ENCODE data around the gene NTN3.
"Not testable (repeated sequence)": the region's sequence is repeated elsewhere in the genome, so short reads cannot be mapped to it uniquely, and the experiment has no call there.

NTN3 gene

DNA sequence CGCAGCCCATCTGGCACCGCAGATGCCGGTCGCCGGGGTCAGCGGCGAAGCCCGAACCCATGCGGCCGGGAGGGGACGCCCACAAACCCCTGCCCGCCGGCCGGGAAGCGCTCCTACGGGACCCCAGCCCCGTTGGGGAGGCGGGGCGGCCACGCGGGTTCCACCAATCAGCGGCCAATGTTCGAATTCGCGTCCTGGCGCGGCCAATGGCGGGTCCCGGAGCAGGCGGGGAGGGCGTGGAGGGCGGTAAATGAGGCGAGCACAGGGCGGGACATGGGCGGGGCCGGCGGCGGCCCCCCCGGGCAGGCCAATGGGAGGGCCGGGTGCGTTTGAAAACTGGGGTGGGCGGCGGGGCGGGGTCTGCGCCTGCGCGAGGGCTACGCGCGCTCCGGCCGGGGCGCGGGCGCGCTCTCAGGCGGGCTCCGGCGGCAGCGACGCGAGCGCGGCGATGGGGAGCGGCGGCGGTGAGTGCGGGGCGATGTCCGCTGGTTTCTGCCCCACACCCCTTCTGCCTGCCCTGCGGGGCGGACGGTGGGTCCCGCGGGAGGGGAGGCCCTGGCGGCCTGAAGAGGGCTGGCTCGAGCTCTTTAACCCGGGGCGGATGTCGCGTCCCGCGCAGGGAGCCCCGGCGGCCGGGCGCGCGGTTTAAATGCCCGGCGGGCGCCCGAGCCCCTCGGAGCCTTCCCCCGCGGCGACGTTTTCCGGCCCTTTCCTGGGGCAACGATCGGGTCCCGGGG, 41.9 kb upstream of the NTN3 start, which contains the start of gene CCNF:
Gene CCNF, plus strand, starts transcription at position 414 of the 737 bp plus-strand sequence. Its CDS starts 35 bp downstream, at position 449.
- no peaks in the 10 kb centered on the region for H3K9me3 ChIP-seq (ENCODE audit: insufficient read depth, low read depth, low read length)
- WGBS: under 1% methylated on average over 103 of the region's 103 CpGs
- 0 out of 2 replicates have a peak, but pooled peaks cover 5% of the 10 kb centered on the region for H3K4me1 ChIP-seq (ENCODE audit: insufficient read depth, low read length)
- H3K4me3 ChIP-seq (ENCODE audit: low read length): peak within 1 kb of the TSS; percentile 88
- H3K36me3 ChIP-seq (ENCODE audit: insufficient read depth, low read length): peaks cover 36% of the 10 kb centered on the region
- H3K27ac ChIP-seq (ENCODE audit: low read depth, low read length): peak within 1 kb of the TSS; percentile 74
- peak within 1 kb of the TSS; percentile 88 for H3K9ac ChIP-seq (ENCODE audit: low read depth, low read length)
- no peaks in the 10 kb centered on the region for H3K27me3 ChIP-seq (ENCODE audit: insufficient read depth, low read length)

DNA sequence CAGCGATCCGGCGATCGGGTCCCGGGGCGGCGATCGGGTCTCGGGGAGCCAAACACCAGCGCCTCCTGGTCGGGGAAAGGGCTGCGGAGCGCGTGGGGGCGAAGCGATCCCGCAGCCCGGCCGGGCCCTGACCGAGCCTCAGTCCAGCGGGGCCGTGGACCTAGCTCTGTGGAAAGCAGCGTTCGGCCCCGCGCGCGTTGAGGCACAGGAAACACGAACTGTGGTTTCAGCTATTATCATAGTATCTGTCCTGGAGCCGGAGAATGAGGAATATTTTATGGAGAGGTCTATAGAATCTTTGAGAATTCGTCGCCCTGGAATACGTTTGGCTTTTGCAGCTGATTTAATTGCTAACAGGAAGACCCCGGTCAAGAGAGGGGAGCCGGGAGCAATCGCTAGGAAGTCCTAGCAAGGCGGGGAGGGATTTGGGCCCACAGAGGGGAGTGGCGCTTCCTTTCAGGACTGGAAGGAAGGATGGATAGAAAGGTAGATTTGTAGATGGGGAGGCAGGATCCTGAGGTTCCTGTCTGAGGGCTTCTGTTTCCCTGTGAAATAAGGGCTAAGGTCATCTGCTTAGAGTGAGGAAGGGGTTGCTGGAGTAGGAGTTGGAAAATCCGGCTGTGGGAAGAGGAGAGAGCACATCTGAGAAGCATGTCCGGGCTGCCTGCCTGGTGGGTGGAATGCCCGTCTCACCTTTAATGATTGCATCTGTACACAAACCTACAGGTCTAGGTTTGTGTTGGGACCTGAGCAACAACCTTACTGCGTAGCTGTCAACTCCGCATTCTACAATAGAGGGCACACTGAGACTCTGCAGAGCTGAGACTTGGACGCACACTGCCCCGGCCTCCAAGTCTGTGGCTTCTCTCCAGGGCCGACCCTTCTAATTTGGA, 41.1 kb upstream of the NTN3 start:
- peak overlapping the region; percentile 86 for H3K9ac ChIP-seq (ENCODE audit: low read depth, low read length)
- peaks cover 41% of the 10 kb centered on the region for H3K36me3 ChIP-seq (ENCODE audit: insufficient read depth, low read length)
- 0 out of 2 replicates have a peak, but pooled peaks cover 5% of the 10 kb centered on the region for H3K4me1 ChIP-seq (ENCODE audit: insufficient read depth, low read length)
- peak overlapping the region; percentile 88 for H3K4me3 ChIP-seq (ENCODE audit: low read length)
- WGBS: 8% methylated on average over 46 of the region's 46 CpGs
- no peaks in the 10 kb centered on the region for H3K27me3 ChIP-seq (ENCODE audit: insufficient read depth, low read length)
- no peaks in the 10 kb centered on the region for H3K9me3 ChIP-seq (ENCODE audit: insufficient read depth, low read depth, low read length)
- no peak overlapping the region for H3K27ac ChIP-seq (ENCODE audit: low read depth, low read length)

DNA sequence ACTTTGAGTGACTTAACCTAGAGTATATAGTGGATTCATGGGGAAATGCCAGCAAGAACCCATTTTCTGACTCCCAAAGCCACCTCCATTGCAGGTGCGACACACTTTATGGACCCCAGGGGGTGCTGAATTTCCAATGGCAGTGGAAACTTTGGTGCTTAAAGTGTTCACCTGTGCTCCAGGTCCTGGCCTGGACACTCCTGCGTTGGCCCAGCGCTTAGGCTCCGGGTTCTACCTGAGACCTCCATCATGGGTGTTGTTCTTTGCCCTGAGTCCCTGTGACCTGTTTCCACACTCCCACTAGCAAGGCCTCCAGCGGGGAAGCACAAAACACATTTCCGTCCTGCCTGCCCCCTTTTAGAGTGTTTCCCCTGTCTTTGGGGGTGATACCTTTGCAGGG, 38.8 kb upstream of the NTN3 start:
- no peak overlapping the region for H3K27ac ChIP-seq (ENCODE audit: low read depth, low read length)
- no peak overlapping the region for H3K4me3 ChIP-seq (ENCODE audit: low read length)
- no peaks in the 10 kb centered on the region for H3K27me3 ChIP-seq (ENCODE audit: insufficient read depth, low read length)
- H3K9ac ChIP-seq (ENCODE audit: low read depth, low read length): no peak overlapping the region
- 0 out of 2 replicates have a peak, but pooled peaks cover 5% of the 10 kb centered on the region for H3K4me1 ChIP-seq (ENCODE audit: insufficient read depth, low read length)
- 95% methylated on average over 6 of the region's 6 CpGs for WGBS
- H3K36me3 ChIP-seq (ENCODE audit: insufficient read depth, low read length): peaks cover 61% of the 10 kb centered on the region
- no peaks in the 10 kb centered on the region for H3K9me3 ChIP-seq (ENCODE audit: insufficient read depth, low read depth, low read length)

DNA sequence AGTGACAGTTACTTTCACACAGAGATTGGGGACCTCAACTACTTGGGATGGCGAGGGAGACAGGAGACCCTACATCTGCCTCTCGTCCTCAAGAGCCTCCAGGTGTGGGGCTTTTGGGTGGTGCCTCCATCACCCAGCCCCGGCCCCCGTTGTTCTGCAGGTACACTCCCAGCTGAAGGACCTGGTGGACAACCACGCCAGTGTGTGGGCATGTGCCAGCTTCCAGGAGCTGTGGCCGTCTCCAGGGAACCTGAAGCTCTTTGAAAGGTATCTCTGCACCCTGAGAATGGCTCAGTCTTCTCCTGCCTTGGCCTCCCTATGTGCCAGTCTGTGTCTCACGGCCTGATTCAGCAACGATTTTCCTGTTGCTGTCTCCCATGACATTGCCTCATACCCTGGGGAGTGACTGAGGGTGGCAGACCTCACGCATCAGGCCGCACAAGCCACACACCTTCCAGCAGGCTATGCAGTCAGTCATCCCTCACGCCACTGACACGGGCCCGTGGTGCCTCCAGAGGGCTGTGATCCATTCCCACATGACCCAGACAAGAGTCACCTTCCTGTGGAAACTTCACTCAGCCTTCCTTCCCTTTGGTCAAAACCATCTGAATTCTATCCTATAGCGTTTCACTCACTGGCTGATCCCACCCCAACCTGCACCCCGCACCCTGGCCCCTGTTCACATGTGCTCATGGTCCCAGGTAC, 38.1 kb upstream of the NTN3 start:
- H3K9ac ChIP-seq (ENCODE audit: low read depth, low read length): no peak overlapping the region
- no peak overlapping the region for H3K4me3 ChIP-seq (ENCODE audit: low read length)
- peaks cover 68% of the 10 kb centered on the region for H3K36me3 ChIP-seq (ENCODE audit: insufficient read depth, low read length)
- no peaks in the 10 kb centered on the region for H3K9me3 ChIP-seq (ENCODE audit: insufficient read depth, low read depth, low read length)
- no peak overlapping the region for H3K27ac ChIP-seq (ENCODE audit: low read depth, low read length)
- no peaks in the 10 kb centered on the region for H3K27me3 ChIP-seq (ENCODE audit: insufficient read depth, low read length)
- H3K4me1 ChIP-seq (ENCODE audit: insufficient read depth, low read length): 0 out of 2 replicates have a peak, but pooled peaks cover 5% of the 10 kb centered on the region
- 96% methylated on average over 15 of the region's 15 CpGs for WGBS

DNA sequence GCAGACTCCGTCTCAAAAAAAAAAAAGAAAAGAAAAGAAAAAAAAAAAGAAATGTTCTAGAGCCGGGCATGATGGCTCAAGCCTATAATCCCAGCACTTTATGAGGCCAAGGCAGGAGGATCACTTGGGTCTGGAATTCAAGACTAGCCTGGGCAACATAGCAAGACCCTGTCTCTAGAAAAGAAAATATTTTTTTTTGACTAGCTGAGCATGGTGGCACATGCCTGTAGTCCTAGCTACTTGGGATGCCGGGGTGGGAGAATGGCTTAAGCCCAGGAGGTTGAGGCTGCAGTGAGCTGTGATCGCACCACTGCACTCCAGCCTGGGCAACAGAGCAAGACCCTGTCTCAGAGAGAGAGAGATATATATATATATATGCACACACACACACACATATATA, 35.9 kb upstream of the NTN3 start:
- H3K27ac ChIP-seq (ENCODE audit: low read depth, low read length); H3K4me1 ChIP-seq (ENCODE audit: insufficient read depth, low read length): not testable (repeated sequence)
- WGBS: 83% methylated on average over 4 of the region's 4 CpGs

DNA sequence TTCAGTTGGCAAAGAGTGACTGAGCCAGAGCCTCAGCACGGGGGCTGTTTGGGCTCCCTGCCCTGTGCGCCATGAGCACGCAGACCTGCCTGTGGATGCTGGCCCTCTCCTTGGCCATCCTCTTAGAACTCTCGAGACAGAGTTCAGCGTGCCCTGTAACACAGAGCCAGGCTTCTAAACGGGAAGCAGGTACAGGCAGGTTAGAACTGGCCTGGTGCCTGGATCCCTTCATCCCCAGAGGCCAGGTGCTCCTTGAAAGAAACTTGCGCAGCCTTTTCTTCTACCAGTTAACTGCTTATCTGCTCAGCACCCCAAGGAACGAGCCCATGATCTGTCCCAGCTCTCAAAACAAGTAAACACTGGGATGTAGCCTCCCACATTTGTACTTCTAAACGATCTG, 35.0 kb upstream of the NTN3 start:
- H3K9me3 ChIP-seq (ENCODE audit: insufficient read depth, low read depth, low read length): no peaks in the 10 kb centered on the region
- WGBS: 96% methylated on average over 9 of the region's 9 CpGs
- no peak overlapping the region for H3K9ac ChIP-seq (ENCODE audit: low read depth, low read length)
- H3K4me1 ChIP-seq (ENCODE audit: insufficient read depth, low read length): no peaks in the 10 kb centered on the region
- peaks cover 91% of the 10 kb centered on the region for H3K36me3 ChIP-seq (ENCODE audit: insufficient read depth, low read length)
- H3K27ac ChIP-seq (ENCODE audit: low read depth, low read length): no peak overlapping the region
- no peaks in the 10 kb centered on the region for H3K27me3 ChIP-seq (ENCODE audit: insufficient read depth, low read length)
- no peak overlapping the region for H3K4me3 ChIP-seq (ENCODE audit: low read length)

More for the DNA sequence above, 35.9 kb upstream of the NTN3 start:
- H3K9me3 ChIP-seq (ENCODE audit: insufficient read depth, low read depth, low read length); H3K4me3 ChIP-seq (ENCODE audit: low read length); H3K9ac ChIP-seq (ENCODE audit: low read depth, low read length); H3K27me3 ChIP-seq (ENCODE audit: insufficient read depth, low read length): not testable (repeated sequence)
- H3K36me3 ChIP-seq (ENCODE audit: insufficient read depth, low read length): peaks cover 91% of the 10 kb centered on the region

DNA sequence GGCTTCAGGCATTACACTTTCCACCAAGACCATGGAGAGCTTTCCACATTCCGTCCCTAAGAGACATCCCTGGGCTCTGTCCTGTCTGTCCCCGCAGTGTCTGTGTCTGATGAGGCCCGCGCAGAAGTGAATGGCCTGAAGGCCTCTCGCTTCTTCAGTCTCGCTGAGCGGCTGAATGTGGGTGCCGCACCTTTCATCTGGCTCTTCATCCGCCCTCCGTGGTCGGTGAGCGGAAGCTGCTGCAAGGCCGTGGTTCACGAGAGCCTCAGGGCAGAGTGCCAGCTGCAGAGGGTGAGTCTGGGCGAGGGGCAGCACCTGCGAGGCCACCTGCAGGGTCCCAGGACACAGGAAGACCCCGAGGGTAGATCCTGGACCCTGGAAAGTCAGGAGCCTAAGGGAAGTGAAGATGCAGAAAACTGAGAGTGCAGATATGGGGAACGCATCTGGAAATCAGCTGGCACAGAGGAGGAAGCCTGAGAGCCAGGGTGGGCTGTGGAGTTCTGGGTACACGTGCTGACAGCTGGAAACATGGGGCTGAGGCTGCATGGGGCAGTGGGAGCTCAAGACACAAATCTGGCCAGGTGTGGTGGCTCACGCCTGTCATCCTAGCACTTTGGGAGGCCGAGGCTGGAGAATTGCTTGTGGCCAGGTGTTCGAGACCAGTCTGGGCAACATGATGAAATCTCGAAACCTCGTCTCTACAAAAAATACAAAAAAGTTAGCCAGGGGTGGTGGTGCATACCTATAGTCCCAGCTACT, 33.9 kb upstream of the NTN3 start:
- Histone ChIP-seq H3K4me1 (ENCODE audit: insufficient read depth, low read length) (no peaks in the 10 kb centered on the region), H3K9ac (ENCODE audit: low read depth, low read length) (no peak overlapping the region), H3K36me3 (ENCODE audit: insufficient read depth, low read length) (peaks cover 85% of the 10 kb centered on the region), H3K9me3 (ENCODE audit: insufficient read depth, low read depth, low read length) (no peaks in the 10 kb centered on the region), H3K27ac (ENCODE audit: low read depth, low read length) (no peak overlapping the region), H3K27me3 (ENCODE audit: insufficient read depth, low read length) (no peaks in the 10 kb centered on the region), H3K4me3 (ENCODE audit: low read length) (no peak overlapping the region)
- WGBS: 96% methylated on average over 24 of the region's 24 CpGs

DNA sequence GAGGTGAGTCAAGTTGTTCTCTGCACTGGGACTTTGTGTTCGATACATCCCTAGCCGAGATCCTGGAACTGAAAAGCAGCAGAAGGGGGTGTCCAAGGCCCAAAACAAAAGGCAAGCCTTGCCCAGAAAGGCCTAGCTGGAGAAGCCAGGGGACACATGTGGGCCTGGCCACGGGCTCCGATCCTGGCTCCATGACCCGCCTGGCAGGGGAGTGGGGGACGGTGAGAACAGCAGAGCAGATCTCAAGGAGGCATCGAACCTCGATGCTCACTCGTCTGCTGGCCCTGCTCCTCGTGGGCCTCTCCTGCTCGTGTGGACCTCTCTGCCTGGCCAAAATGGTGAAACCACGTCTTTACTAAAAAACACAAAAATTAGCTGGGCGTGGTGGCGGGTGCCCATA, 33.0 kb upstream of the NTN3 start:
- Histone ChIP-seq H3K27me3 (ENCODE audit: insufficient read depth, low read length) (no peaks in the 10 kb centered on the region), H3K4me1 (ENCODE audit: insufficient read depth, low read length) (no peaks in the 10 kb centered on the region), H3K9me3 (ENCODE audit: insufficient read depth, low read depth, low read length) (no peaks in the 10 kb centered on the region), H3K27ac (ENCODE audit: low read depth, low read length) (no peak overlapping the region), H3K9ac (ENCODE audit: low read depth, low read length) (no peak overlapping the region), H3K4me3 (ENCODE audit: low read length) (no peak overlapping the region), H3K36me3 (ENCODE audit: insufficient read depth, low read length) (peaks cover 77% of the 10 kb centered on the region)
- WGBS: 96% methylated on average over 14 of the region's 14 CpGs

DNA sequence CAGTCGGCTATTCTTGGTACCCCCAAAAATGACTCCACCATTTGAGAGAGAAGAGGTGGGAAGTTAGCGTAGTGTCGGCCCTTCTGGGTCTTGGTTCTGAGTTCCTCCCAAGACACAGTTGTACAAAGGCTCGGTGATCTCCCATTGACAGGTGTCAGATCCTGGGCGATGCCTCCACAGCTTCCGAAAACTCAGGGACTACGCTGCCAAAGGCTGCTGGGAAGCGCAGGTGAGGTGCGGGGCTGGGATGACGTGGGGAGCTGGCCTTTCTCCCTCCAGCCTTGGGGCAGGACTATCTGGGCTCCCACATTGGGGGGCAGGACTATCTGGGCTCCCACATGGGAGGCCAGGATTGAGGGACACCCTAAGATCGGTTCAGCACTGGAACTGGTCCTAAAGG, 31.5 kb upstream of the NTN3 start:
- no peak overlapping the region for H3K27ac ChIP-seq (ENCODE audit: low read depth, low read length)
- 97% methylated on average over 11 of the region's 11 CpGs for WGBS
- H3K27me3 ChIP-seq (ENCODE audit: insufficient read depth, low read length): no peaks in the 10 kb centered on the region
- H3K4me3 ChIP-seq (ENCODE audit: low read length): no peak overlapping the region
- H3K9me3 ChIP-seq (ENCODE audit: insufficient read depth, low read depth, low read length): no peaks in the 10 kb centered on the region
- no peaks in the 10 kb centered on the region for H3K4me1 ChIP-seq (ENCODE audit: insufficient read depth, low read length)
- H3K9ac ChIP-seq (ENCODE audit: low read depth, low read length): no peak overlapping the region
- H3K36me3 ChIP-seq (ENCODE audit: insufficient read depth, low read length): peaks cover 77% of the 10 kb centered on the region

DNA sequence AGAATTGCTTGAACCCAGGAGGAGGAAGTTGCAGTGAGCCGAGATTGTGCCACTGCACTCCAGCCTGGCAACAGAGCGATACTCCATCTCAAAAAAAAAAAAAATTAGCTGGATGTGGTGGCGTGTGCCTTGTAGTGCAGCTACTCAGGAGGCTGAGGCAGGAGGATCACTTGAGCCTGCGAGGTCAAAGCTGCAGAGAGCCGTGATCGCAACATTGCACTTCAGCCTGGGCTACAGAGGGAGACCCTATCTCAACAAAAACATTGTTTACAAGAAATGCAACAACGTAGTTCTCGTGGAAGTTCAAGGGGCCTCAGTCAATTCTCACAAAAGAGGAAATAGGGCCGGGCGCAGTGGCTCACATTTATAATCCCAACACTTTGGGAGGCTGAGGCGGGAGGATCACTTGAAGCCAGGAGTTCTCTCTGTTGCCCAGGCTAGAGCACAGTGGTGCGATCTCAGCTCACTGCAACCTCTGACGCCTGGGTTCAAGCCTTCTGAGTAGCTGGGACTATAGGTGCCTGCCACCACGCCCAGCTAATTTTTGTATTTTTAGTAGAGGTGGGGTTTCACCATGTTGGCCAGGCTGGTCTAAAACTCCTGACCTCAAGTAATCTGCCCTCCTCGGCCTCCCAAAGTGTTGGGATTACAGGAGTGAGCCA, 29.8 kb upstream of the NTN3 start:
- not testable (repeated sequence) for H3K27ac ChIP-seq (ENCODE audit: low read depth, low read length); H3K9me3 ChIP-seq (ENCODE audit: insufficient read depth, low read depth, low read length); H3K9ac ChIP-seq (ENCODE audit: low read depth, low read length); H3K4me1 ChIP-seq (ENCODE audit: insufficient read depth, low read length); H3K27me3 ChIP-seq (ENCODE audit: insufficient read depth, low read length); H3K4me3 ChIP-seq (ENCODE audit: low read length)
- 83% methylated on average over 14 of the region's 15 CpGs for WGBS
- H3K36me3 ChIP-seq (ENCODE audit: insufficient read depth, low read length): peaks cover 81% of the 10 kb centered on the region
